Measurements from ENCODE around the gene MED10. TPM values are rescaled to one million over a fixed set of nuclear protein-coding genes. Genes with fewer than 3 reads are reported as not detected.

Gene MED10
- total RNA-seq, 2 experiments from 2014 or later, result 97.2 to 98.0 TPM

- Histone ChIP-seq H3K36me3 (ENCODE audit: insufficient read depth, low read length) (no peaks in the 10 kb centered on the region), H3K27me3 (ENCODE audit: control insufficient read depth in 1 of 2, insufficient read depth in 2 of 2, low read length in 2 of 2) (peaks cover 0 to 3% of the 10 kb centered on the region in 2 experiments), H3K4me1 (ENCODE audit: insufficient read depth, low read length) (no peaks in the 10 kb centered on the region), H3K4me3 (ENCODE audit: low read length) (no peak overlapping the region), H3K9me3 (ENCODE audit: control insufficient read depth in 1 of 2, insufficient read depth in 1 of 2, low read length in 2 of 2) (no peaks in the 10 kb centered on the region), H3K27ac (ENCODE audit: low read depth in 1 of 2, low read length in 2 of 2) (no peak overlapping the region)
- Mint-ChIP-seq H3K9me3 (no peaks in the 10 kb centered on the region), H3K27ac (no peak overlapping the region), H3K4me3 (no peak overlapping the region), H3K36me3 (ENCODE audit: low read depth) (no peaks in the 10 kb centered on the region), H3K4me1 (ENCODE audit: low read depth) (no peaks in the 10 kb centered on the region), H3K27me3 (no peaks in the 10 kb centered on the region)
- CTCF ChIA-PET, result no interaction called here
- ATAC-seq (ENCODE audit: poor library complexity) (no peak), DNase-seq (no peak)
- intact Hi-C loops (cut with DNase I, micrococcal nuclease), result no loop called here
- POLR2A ChIA-PET, result no interaction called here
- TF ChIP-seq, protein P1, sequence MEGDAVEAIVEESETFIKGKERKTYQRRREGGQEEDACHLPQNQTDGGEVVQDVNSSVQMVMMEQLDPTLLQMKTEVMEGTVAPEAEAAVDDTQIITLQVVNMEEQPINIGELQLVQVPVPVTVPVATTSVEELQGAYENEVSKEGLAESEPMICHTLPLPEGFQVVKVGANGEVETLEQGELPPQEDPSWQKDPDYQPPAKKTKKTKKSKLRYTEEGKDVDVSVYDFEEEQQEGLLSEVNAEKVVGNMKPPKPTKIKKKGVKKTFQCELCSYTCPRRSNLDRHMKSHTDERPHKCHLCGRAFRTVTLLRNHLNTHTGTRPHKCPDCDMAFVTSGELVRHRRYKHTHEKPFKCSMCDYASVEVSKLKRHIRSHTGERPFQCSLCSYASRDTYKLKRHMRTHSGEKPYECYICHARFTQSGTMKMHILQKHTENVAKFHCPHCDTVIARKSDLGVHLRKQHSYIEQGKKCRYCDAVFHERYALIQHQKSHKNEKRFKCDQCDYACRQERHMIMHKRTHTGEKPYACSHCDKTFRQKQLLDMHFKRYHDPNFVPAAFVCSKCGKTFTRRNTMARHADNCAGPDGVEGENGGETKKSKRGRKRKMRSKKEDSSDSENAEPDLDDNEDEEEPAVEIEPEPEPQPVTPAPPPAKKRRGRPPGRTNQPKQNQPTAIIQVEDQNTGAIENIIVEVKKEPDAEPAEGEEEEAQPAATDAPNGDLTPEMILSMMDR (IDR thresholded peaks at IDR 0.05), result no peak
These were observed 35.5 kb downstream of the MED10 start for GRCh38 chr5:6342689-6343315.

GRCh38 chr5:6340100-6340499 lies 38.2 kb downstream of the MED10 start:
- Histone ChIP-seq H3K9me3 (ENCODE audit: control insufficient read depth in 1 of 2, insufficient read depth in 1 of 2, low read length in 2 of 2) (no peaks in the 10 kb centered on the region), H3K4me1 (ENCODE audit: insufficient read depth, low read length) (no peaks in the 10 kb centered on the region), H3K36me3 (ENCODE audit: insufficient read depth, low read length) (no peaks in the 10 kb centered on the region), H3K27me3 (ENCODE audit: control insufficient read depth in 1 of 2, insufficient read depth in 2 of 2, low read length in 2 of 2) (peaks cover 0 to 3% of the 10 kb centered on the region in 2 experiments), H3K4me3 (ENCODE audit: low read length) (no peak overlapping the region), H3K27ac (ENCODE audit: low read depth in 1 of 2, low read length in 2 of 2) (no peak overlapping the region)
- ATAC-seq (ENCODE audit: poor library complexity) (no peak), DNase-seq (no peak)
- H3K36me3 Mint-ChIP-seq (ENCODE audit: low read depth), result no peaks in the 10 kb centered on the region
- TF ChIP-seq, protein P1 (IDR thresholded peaks at IDR 0.05), result no peak
- H3K27ac Mint-ChIP-seq, result no peak overlapping the region
- H3K4me3 Mint-ChIP-seq, result no peak overlapping the region
- ChIA-PET POLR2A (no interaction called here), CTCF (no interaction called here)
- intact Hi-C loops (cut with DNase I, micrococcal nuclease), result no loop called here
- no peaks in the 10 kb centered on the region for H3K9me3 Mint-ChIP-seq
- H3K4me1 Mint-ChIP-seq (ENCODE audit: low read depth), result no peaks in the 10 kb centered on the region
- H3K27me3 Mint-ChIP-seq, result no peaks in the 10 kb centered on the region

- no peaks in the 10 kb centered on the region for H3K36me3 ChIP-seq (ENCODE audit: insufficient read depth, low read length)
- no peaks in the 10 kb centered on the region for H3K4me1 Mint-ChIP-seq (ENCODE audit: low read depth)
- no peak for ATAC-seq (ENCODE audit: poor library complexity)
- no peaks in the 10 kb centered on the region for H3K4me1 ChIP-seq (ENCODE audit: insufficient read depth, low read length)
- H3K36me3 Mint-ChIP-seq (ENCODE audit: low read depth), result peaks cover 7% of the 10 kb centered on the region
- ChIA-PET POLR2A (no interaction called here), CTCF (no interaction called here)
- DNase-seq, result no peak
- no peaks in the 10 kb centered on the region for H3K9me3 Mint-ChIP-seq
- H3K27ac Mint-ChIP-seq, result no peak overlapping the region
- no peak overlapping the region for H3K4me3 Mint-ChIP-seq
- H3K4me3 ChIP-seq (ENCODE audit: low read length), result no peak overlapping the region
- intact Hi-C loops (cut with DNase I, micrococcal nuclease), result no loop called here
- H3K9me3 ChIP-seq (ENCODE audit: control insufficient read depth in 1 of 2, insufficient read depth in 1 of 2, low read length in 2 of 2), result no peaks in the 10 kb centered on the region
- H3K27me3 ChIP-seq (ENCODE audit: control insufficient read depth in 1 of 2, insufficient read depth in 2 of 2, low read length in 2 of 2), result peaks cover 0 to under 1% of the 10 kb centered on the region in 2 experiments
- TF ChIP-seq, protein P1 (IDR thresholded peaks at IDR 0.05), result no peak
- no peak overlapping the region for H3K27ac ChIP-seq (ENCODE audit: low read depth in 1 of 2, low read length in 2 of 2)
- no peaks in the 10 kb centered on the region for H3K27me3 Mint-ChIP-seq
These were observed 39.5 kb downstream of the MED10 start for GRCh38 chr5:6338871-6339270.

Data from CD4-positive, alpha-beta T cell (primary cell).